Stimulated activated CD4-positive, alpha-beta T cell treated with anti-CD3 and anti-CD28 coated beads, Interleukin-4, amount 100 ng/mL, for 24 hours (primary cell): Measurements from ENCODE around the gene NRP2.

Experiments
- DNase-seq: peaks from one replicate; pipeline ENCODE4 v3.0.0-alpha.2; 2020

The NRP2 gene

GRCh38 chr2:205659922-205660321, 22.4 kb upstream of the NRP2 start:
- DNase-seq: no peak

- DNase-seq: peak; percentile 25
Measured at GRCh38 chr2:205660521-205661124, 21.7 kb upstream of the NRP2 start.

- DNase-seq: no peak
Measured at GRCh38 chr2:205661281-205661680, 21.0 kb upstream of the NRP2 start.

GRCh38 chr2:205662206-205662965, 19.9 kb upstream of the NRP2 start:
- no peak for DNase-seq

GRCh38 chr2:205665791-205666190, 16.5 kb upstream of the NRP2 start:
- no peak for DNase-seq

GRCh38 chr2:205670292-205670691, 12.0 kb upstream of the NRP2 start:
- no peak for DNase-seq

GRCh38 chr2:205673312-205673711, 9.0 kb upstream of the NRP2 start:
- DNase-seq: no peak

- DNase-seq: no peak
Measured at GRCh38 chr2:205675861-205676516, 6.3 kb upstream of the NRP2 start.

GRCh38 chr2:205678541-205679142, 3.7 kb upstream of the NRP2 start:
- DNase-seq: no peak

GRCh38 chr2:205679410-205680009, 2.8 kb upstream of the NRP2 start:
- no peak for DNase-seq

- peak; percentile 57 for DNase-seq
Measured at GRCh38 chr2:205680067-205680466, 2.2 kb upstream of the NRP2 start.

GRCh38 chr2:205680903-205681302, 1.4 kb upstream of the NRP2 start:
- DNase-seq: no peak

- DNase-seq: no peak
Measured at GRCh38 chr2:205681401-205682238, 681 bp upstream of the NRP2 start.

GRCh38 chr2:205682971-205683501, 735 bp downstream of the NRP2 start:
- DNase-seq: no peak

- DNase-seq: no peak
Measured at GRCh38 chr2:205683502-205684367, 1.4 kb downstream of the NRP2 start.

- DNase-seq: no peak
Measured at GRCh38 chr2:205684871-205685313, 2.6 kb downstream of the NRP2 start.

- no peak for DNase-seq
Measured at GRCh38 chr2:205685314-205686055, 3.2 kb downstream of the NRP2 start.

- no peak for DNase-seq
Measured at GRCh38 chr2:205686056-205686782, 3.9 kb downstream of the NRP2 start.
